ENCODE results near the gene ZNF736.
"Not testable (repeated sequence)": the region's sequence is repeated elsewhere in the genome, so short reads cannot be mapped to it uniquely, and the experiment has no call there.

Gene ZNF736

DNA sequence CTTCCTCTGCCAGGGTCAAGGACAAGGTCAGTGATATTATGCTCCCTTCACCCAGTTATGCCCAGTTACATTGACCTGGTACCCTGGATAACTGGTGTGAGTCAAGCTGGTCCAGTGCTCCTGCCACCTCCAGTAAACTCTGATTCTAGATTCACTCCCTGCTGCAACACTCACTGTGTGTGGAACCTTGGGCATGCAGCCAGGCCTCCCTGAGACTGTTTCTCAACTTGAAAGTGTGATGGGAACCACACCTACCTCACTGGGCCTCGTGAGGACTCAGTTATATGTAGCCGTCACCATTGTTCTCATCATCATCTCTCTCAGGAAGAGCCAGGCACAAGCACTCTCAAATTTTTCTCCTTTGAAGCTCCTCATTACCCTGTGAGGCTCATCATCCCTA lies 935 bp upstream of the ZNF736 start:
- Histone ChIP-seq H3K4me1 (ENCODE audit: low read depth, poor library complexity, severe bottlenecking) (no peaks in the 10 kb centered on the region), H3K4me2 (no peak overlapping the region), H4K20me1 (ENCODE audit: insufficient read depth) (no peaks in the 10 kb centered on the region), H3K9ac (no peak overlapping the region), H3K36me3 (ENCODE audit: insufficient read depth) (no peaks in the 10 kb centered on the region), H3K4me3 (IDR thresholded peaks at IDR 0.05; ENCODE audit: insufficient read depth, low read depth, low read length) (no peak overlapping the region), H3K27me3 (ENCODE audit: insufficient read depth, low read depth) (no peaks in the 10 kb centered on the region), H3K79me2 (ENCODE audit: insufficient read depth, low read depth) (no peaks in the 10 kb centered on the region), H2AFZ (ENCODE audit: low read depth) (no peak overlapping the region), H3K27ac (no peak overlapping the region)
- TF ChIP-seq, protein P1, sequence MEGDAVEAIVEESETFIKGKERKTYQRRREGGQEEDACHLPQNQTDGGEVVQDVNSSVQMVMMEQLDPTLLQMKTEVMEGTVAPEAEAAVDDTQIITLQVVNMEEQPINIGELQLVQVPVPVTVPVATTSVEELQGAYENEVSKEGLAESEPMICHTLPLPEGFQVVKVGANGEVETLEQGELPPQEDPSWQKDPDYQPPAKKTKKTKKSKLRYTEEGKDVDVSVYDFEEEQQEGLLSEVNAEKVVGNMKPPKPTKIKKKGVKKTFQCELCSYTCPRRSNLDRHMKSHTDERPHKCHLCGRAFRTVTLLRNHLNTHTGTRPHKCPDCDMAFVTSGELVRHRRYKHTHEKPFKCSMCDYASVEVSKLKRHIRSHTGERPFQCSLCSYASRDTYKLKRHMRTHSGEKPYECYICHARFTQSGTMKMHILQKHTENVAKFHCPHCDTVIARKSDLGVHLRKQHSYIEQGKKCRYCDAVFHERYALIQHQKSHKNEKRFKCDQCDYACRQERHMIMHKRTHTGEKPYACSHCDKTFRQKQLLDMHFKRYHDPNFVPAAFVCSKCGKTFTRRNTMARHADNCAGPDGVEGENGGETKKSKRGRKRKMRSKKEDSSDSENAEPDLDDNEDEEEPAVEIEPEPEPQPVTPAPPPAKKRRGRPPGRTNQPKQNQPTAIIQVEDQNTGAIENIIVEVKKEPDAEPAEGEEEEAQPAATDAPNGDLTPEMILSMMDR (conservative IDR thresholded peaks at IDR 0.05; ENCODE audit: low read depth, low read length) = no peak

DNA sequence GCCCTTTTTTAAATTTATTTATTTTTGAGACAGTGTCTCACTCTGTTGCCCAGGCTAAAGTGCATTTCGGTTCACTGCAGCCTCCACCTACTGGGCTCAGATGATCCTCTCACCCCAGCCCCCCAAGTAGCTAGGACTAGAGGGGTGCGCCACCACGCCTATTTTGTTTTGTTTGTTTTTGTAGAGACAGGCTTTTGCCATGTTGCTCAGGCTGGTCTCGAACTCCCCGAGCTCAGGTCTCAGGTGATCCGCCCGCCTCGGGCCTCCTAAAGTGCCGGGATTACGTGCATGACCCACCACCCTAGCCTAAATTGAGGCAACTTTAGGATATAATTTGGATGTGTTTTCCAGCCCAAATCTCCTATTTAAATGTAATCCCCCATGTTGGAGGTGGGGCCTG lies 805 bp downstream of the ZNF736 start:
- H4K20me1 ChIP-seq (ENCODE audit: insufficient read depth) = no peaks in the 10 kb centered on the region
- no peak overlapping the region for H3K4me2 ChIP-seq
- H3K27ac ChIP-seq = no peak overlapping the region
- H3K36me3 ChIP-seq (ENCODE audit: insufficient read depth) = no peaks in the 10 kb centered on the region
- no peak overlapping the region for H2AFZ ChIP-seq (ENCODE audit: low read depth)
- H3K79me2 ChIP-seq (ENCODE audit: insufficient read depth, low read depth) = no peaks in the 10 kb centered on the region
- H3K9ac ChIP-seq = no peak overlapping the region
- H3K4me1 ChIP-seq (ENCODE audit: low read depth, poor library complexity, severe bottlenecking) = no peaks in the 10 kb centered on the region
- no peaks in the 10 kb centered on the region for H3K27me3 ChIP-seq (ENCODE audit: insufficient read depth, low read depth)
- no peak overlapping the region for H3K4me3 ChIP-seq (IDR thresholded peaks at IDR 0.05; ENCODE audit: insufficient read depth, low read depth, low read length)
- TF ChIP-seq, protein P1 (conservative IDR thresholded peaks at IDR 0.05; ENCODE audit: low read depth, low read length) = no peak

DNA sequence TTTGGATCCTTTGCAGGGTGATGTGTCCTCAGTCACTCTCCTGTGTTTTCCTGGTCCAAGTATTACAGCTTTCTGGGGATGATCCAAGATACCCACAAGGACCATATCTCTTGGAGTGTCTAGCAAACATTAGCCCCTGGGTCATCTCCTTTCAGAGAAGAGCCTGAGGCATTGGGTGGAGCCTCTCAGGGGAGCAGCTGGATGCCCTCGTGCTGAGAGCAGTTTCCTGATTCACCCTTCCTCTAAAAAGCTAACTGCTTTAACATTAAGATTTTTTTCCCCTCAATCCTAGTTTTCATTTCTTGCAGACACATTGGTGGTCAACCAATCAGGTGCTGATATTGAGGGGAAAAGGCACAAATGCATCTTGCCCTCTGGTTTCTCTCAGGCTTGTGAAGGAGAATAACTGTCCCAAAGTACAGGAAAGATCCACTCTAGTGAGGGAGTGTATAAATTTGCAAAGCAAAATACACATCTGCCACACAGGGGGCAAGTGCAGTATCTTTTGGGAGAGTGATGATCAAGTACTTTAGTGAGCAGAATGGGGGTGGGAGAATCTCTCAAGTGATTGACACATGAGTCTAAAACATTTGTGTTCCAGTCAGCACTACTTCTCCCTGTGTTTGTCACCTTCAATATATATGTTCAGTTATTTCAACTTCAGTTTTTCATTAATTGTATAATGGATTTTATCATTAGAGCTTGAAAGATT lies 2.4 kb downstream of the ZNF736 start:
- H3K4me3 ChIP-seq (IDR thresholded peaks at IDR 0.05; ENCODE audit: insufficient read depth, low read depth, low read length); H4K20me1 ChIP-seq (ENCODE audit: insufficient read depth); H2AFZ ChIP-seq (ENCODE audit: low read depth); H3K27ac ChIP-seq; H3K36me3 ChIP-seq (ENCODE audit: insufficient read depth); H3K79me2 ChIP-seq (ENCODE audit: insufficient read depth, low read depth); H3K27me3 ChIP-seq (ENCODE audit: insufficient read depth, low read depth); H3K4me1 ChIP-seq (ENCODE audit: low read depth, poor library complexity, severe bottlenecking); H3K4me2 ChIP-seq; H3K9ac ChIP-seq: not testable (repeated sequence)

- H2AFZ ChIP-seq (ENCODE audit: low read depth) = no peak overlapping the region
- H3K4me2 ChIP-seq = no peak overlapping the region
- H3K4me3 ChIP-seq (IDR thresholded peaks at IDR 0.05; ENCODE audit: insufficient read depth, low read depth, low read length) = no peak overlapping the region
- H3K27me3 ChIP-seq (ENCODE audit: insufficient read depth, low read depth) = no peaks in the 10 kb centered on the region
- TF ChIP-seq, protein P1 (conservative IDR thresholded peaks at IDR 0.05; ENCODE audit: low read depth, low read length) = no peak
- H3K4me1 ChIP-seq (ENCODE audit: low read depth, poor library complexity, severe bottlenecking) = no peaks in the 10 kb centered on the region
- H3K36me3 ChIP-seq (ENCODE audit: insufficient read depth) = no peaks in the 10 kb centered on the region
- no peak overlapping the region for H3K9ac ChIP-seq
- H3K79me2 ChIP-seq (ENCODE audit: insufficient read depth, low read depth) = no peaks in the 10 kb centered on the region
- H3K27ac ChIP-seq = no peak overlapping the region
- H4K20me1 ChIP-seq (ENCODE audit: insufficient read depth) = no peaks in the 10 kb centered on the region
Observed at GRCh38 chr7:64320547-64321513, 7.1 kb downstream of the ZNF736 start.

DNA sequence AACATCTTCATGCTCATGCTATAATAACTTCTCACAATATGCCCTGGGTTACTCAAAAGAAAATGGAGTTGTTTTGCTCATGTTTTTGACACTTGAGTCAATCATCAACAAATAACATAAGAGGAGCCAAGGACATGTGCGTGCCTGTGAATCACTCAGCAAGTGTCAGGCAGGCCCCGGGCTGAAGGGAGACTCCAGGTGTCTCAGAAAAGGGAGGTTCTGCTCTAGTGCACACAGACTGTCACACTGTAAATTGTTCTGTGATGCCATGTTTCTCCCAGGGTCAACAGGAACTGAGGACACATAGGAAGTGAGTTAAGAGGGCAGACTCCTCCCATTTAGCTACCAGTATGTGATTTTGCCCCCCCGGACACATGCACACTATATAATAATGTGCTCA lies 10.4 kb downstream of the ZNF736 start:
- H3K27ac ChIP-seq; H3K36me3 ChIP-seq (ENCODE audit: insufficient read depth); H3K4me2 ChIP-seq; H3K9ac ChIP-seq; H4K20me1 ChIP-seq (ENCODE audit: insufficient read depth); H3K79me2 ChIP-seq (ENCODE audit: insufficient read depth, low read depth); H2AFZ ChIP-seq (ENCODE audit: low read depth); H3K4me1 ChIP-seq (ENCODE audit: low read depth, poor library complexity, severe bottlenecking); H3K4me3 ChIP-seq (IDR thresholded peaks at IDR 0.05; ENCODE audit: insufficient read depth, low read depth, low read length); H3K27me3 ChIP-seq (ENCODE audit: insufficient read depth, low read depth): not testable (repeated sequence)

DNA sequence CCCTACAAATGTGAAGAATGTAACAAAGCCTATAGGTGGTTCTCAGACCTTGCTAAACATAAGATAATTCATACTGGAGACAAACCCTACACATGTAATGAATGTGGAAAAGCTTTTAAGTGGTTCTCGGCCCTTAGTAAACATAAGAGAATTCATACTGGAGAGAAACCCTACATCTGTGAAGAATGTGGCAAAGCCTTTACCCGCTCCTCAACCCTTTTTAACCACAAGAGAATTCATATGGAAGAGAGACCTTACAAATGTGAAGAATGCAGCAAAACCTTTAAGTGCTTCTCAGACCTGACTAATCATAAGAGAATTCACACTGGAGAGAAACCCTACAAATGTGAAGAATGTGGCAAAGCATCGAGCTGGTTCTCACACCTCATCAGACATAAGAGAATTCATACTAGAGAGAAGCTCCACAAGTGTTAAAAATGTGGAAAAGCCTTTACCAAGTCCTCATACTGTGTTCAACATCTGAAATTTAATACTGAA lies 35.0 kb downstream of the ZNF736 start:
- H3K9ac ChIP-seq; H3K4me3 ChIP-seq (IDR thresholded peaks at IDR 0.05; ENCODE audit: insufficient read depth, low read depth, low read length): not testable (repeated sequence)

More for the DNA sequence above, 35.0 kb downstream of the ZNF736 start:
- H2AFZ ChIP-seq (ENCODE audit: low read depth); H3K4me1 ChIP-seq (ENCODE audit: low read depth, poor library complexity, severe bottlenecking); H3K27me3 ChIP-seq (ENCODE audit: insufficient read depth, low read depth); H3K36me3 ChIP-seq (ENCODE audit: insufficient read depth); H3K4me2 ChIP-seq; H4K20me1 ChIP-seq (ENCODE audit: insufficient read depth); H3K27ac ChIP-seq; H3K79me2 ChIP-seq (ENCODE audit: insufficient read depth, low read depth): not testable (repeated sequence)
